GM12801 (cell line): ENCODE results near the gene WDFY1.

Source experiments
- TF ChIP-seq, protein P1 (sequence below): IDR thresholded peaks from one replicate; pipeline ENCODE4 v1.5.1; 2011; ENCODE audit warnings: control low read depth; ENCODE audit not compliant: insufficient read length; ENCODE audit errors: extremely low read depth

Gene WDFY1

DNA sequence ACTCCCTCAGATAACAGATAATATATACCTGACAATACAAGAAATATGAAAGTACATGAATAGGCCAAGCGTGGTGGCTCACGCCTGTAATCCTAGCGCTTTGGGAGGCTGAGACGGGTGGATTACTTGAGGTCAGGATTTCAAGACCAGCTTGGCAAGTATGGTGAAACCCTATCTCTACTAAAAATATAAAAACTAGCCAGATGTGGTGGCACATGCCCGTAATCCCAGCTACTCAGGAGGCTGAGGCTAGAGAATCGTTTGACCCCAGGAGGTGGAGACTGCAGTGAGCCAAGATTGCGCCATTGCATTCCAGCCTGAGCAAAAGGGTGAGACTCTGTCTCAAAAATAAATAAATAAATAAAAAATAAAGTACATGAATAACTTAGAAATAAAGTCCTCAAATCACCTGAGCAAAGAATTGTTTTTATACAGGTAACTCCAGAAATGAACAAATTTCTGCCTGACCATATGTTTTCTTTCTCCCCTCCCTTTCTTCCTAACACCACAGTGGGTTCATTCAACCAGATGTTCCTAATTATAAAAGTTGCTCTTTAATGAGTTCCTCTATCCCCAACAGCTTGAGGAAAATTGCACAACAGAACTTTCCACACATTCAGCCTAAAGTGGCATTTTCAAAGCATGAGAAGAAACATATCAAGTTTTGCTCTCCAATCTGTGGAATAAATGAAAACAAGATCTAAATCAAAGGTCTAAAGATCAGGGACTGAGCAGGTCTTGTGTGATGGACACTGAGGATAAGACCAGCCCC lies 74.1 kb downstream of the WDFY1 start:
- TF ChIP-seq, protein P1, sequence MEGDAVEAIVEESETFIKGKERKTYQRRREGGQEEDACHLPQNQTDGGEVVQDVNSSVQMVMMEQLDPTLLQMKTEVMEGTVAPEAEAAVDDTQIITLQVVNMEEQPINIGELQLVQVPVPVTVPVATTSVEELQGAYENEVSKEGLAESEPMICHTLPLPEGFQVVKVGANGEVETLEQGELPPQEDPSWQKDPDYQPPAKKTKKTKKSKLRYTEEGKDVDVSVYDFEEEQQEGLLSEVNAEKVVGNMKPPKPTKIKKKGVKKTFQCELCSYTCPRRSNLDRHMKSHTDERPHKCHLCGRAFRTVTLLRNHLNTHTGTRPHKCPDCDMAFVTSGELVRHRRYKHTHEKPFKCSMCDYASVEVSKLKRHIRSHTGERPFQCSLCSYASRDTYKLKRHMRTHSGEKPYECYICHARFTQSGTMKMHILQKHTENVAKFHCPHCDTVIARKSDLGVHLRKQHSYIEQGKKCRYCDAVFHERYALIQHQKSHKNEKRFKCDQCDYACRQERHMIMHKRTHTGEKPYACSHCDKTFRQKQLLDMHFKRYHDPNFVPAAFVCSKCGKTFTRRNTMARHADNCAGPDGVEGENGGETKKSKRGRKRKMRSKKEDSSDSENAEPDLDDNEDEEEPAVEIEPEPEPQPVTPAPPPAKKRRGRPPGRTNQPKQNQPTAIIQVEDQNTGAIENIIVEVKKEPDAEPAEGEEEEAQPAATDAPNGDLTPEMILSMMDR = no peak

DNA sequence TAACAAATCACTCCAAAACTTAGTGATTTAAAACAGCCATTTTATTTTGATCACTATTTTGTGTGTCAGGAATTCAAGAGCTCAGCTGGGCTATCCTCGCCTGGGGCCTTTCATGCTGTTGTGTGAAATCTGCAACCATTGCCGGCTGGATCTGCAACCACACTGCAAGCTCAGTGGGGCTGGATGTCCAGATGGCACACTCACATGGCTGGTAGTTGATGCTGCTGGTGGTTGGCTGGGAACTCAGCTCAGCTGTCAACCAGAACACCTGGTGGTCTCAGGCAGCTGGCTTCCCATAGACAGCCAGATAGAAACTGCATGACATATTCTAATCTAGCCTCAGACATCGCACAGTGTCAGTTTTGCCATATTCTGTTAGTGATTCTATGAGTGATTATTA lies 77.1 kb downstream of the WDFY1 start:
- TF ChIP-seq, protein P1 = no peak

DNA sequence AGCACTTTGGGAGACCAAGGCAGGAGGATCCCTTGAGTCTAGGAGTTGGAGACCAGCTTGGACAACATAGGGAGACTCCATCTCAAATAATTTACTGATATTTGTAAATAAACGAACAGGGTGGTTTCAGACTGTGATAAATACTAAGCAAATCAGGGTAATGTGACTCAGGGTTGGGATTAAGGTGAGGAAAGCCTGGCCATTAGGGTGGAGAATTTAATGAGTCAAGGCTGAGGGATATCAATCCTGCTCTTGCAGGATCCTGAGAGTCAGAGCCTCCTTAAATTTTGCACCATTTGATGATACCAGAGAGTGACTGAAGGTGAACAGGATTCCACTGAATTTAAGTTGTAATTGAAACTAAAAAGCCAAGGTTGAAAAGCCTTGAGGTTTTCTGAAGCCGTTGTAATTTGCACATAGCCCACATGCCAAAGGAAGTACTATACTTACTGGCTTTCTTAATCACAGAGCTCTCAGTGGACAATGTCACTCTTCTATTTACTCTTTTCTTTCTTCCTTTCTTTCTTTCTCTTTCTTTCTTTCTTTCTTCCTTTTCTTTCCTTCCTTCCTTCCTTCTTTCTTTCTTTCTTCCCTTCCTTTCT lies 79.1 kb downstream of the WDFY1 start:
- TF ChIP-seq, protein P1 = no peak

DNA sequence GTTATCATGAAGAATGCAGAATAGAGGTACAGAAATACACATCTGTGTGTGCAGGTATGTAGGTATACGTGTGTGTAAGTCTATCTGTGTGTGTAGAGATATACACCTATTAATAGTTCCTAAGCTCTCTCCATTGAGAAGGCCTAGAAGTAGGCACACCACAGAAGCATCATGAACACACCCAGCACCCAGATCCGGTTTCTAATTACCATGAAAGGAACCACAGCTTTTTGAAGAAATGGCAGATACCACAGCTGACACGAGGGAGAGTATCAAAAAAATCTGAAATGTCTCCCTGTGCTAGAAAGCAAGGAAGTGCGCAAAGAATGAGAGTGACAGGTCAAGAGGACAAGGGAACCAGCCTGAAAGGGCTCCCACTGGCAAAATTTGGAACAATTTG lies 80.0 kb downstream of the WDFY1 start:
- TF ChIP-seq, protein P1 = no peak

DNA sequence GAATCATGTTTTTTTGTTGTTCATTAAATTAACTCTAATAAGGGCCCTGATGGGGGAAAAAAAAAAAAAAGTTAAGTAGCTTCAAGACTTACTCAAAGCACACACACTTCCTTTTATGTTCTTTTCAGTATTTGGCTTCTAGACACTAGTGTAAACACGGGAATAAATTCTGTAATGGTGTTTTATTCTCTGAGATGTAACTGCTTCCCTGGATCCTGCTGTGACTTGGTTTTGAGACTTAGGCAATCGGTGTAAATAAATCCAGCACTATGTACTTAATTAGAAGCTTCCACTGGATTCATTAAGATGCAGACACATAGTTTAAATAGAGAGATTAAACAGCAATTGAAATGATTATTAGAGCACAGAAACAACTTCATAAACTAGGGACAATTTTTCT lies 81.6 kb downstream of the WDFY1 start:
- TF ChIP-seq, protein P1 = no peak

DNA sequence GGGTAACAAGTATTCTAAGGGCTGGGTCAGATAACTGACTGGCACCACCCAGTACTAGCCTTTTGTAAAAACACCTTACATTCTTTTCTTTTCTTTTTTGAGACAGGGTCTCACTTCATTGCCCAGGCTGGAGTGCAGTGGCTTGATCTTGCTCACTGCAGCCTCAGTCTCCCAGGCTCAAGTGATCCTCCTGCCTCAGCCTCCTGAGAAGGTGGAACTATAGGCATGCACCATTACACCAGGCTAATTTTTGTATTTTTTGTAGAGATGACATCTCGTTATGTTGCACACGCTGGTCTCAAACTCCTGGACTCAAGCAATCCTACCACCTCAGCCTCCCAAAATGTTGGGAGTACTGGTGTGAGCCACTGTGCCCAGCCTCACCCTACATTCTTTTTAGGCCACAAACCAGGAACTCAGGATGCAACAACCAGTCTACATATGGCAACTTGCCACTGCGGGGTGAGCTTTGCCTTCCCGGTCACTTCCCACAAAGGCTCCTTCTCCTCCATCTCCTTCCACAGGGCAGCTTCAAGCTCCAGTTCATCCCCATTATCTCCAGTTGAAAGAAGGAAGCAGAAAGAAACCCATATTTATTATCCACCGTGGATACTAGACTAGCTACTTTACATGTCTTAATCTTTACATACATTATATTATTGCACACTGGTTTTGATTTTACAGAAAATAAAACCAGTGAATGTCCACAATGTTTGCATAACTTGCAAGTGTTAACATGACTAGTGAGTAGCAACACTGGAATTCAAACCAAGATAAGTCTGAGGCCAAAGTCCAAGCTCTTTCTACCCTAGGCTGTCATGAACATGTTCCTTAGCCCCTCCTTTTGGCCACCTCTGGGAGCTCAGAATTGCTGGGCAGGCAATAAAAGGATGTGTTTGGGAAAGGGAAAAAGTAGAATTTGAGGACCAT lies 84.1 kb downstream of the WDFY1 start:
- TF ChIP-seq, protein P1 = no peak

- TF ChIP-seq, protein P1 = no peak
These were observed 86.1 kb downstream of the WDFY1 start for GRCh38 chr2:223859070-223859469.
